GM18505 (cell line): ENCODE measurements around the gene C20orf204.

ENCODE experiments used
- ATAC-seq: cut with Tn5 transposase; IDR thresholded peaks from one replicate; pipeline ENCODE4 v1.9.1; 2021; ENCODE audit not compliant: unreplicated experiment
- POLR2A ChIP-seq: IDR thresholded peaks from 4 replicates; pipeline ENCODE4 v1.6.1; 2011; ENCODE audit warnings: borderline replicate concordance; ENCODE audit not compliant: insufficient read depth, insufficient read length; ENCODE audit errors: extremely low read depth

Gene C20orf204

DNA sequence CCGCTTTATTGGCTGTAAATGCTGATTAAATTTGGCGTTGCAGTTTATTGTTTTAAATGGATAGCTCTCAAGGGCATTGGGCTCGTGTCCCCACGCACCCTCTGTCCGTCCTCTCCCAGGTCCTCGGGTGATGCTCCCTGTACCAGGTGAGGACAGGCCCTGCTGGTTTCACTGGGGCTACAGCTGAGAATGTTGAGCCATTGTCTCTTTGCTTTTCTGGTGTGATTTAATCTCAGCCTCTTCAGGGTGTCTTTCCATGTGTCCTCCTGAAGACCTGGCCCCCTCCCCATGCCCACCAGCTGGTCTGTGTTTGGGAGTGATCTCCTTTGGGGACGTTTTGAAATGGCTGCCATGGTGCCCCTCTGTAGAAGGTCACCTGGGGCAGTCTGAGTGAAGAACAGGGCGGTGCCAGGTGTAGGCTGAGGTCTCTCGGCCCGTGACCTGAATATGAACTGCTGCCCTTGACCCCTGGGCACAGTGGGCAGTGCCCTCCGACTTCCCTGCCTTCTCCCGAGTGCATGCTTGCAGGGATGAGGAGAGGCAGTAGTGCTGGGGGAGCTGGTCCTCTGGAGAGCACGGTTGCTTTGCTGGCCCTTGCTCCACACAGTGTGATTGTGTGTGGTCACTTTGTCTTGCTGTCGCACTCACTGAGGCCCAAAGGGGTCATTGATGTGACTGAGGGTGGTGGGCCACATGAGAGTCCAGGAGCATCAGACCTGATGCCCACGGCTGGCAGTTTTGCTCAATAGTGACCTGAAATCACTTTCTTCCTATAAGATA is 12.4 kb upstream of the C20orf204 start:
- no peak for TF ChIP-seq POLR2A
- no peak for ATAC-seq

DNA sequence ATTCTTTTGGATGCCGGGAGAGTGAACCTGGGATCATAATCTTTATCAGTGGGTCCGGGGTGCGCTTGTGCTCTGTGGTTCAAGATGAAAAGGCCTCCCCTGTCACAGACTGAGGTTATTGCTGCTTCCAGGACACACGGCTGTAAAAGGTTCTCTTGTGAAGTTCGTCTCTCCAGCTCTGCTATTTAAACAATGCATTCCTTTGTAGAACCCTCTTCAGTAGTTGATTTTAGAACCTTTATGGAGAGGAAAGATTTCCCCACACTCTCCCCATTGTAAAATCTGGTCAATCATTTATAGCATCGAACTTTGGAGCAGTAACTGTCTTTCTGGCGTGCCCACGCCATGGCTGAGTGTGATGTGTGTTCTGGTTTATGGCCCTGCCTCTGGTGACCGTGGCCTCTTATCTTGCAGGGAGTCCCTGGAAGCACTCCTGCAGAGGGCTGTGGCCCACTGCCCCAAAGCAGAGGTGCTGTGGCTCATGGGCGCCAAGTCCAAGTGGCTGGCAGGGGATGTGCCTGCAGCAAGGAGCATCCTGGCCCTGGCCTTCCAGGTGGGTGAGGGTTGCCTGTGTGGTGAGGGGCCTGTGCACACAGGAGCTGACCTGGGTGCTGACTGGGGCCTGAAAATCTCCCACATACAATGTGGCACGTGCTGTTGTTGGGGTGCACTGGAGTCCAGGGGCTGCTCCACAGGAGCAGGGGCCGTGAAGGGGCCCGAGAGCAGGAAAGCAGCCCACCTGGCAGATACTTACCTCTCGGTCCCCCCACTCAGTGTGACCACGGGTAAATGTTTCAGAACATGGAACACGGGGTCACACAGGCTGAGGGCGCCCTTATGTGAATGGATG is 11.6 kb upstream of the C20orf204 start:
- TF ChIP-seq POLR2A, result no peak
- ATAC-seq, result no peak

DNA sequence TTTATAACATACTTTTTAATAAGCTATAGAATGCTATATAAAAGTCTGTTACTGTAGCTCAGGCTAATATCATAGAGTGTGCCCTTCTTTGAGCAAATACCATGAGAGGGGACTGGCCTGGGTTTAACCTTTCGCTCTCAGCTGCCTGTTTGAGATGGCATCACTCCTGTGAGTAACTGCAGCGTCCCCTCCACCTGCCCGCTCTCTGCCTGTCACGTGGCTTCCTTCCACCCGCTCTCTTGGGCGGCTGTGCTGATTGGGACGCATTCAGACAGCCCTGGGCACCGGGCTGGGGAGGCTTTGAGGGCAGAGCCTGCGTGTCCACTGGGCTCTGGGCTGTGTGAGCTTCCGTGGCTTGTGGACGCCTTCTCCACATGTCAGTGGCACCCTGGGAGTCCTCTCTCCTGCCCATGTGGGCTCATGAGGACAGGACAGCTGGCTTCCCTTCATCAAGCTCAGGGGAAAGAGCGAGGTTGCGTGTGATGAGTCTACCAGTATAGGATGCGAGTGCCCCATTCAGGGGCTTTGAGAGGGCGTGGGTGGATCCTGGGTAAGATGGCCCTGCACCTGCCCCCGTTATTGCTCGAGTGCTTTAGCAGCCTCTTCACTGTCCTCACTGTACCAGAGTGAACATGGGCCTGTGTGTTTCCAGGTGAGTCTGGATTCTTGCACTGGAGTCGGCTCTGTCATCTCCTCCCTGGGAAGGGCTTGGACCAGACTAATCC is 10.7 kb upstream of the C20orf204 start:
- no peak for TF ChIP-seq POLR2A
- ATAC-seq, result no peak

DNA sequence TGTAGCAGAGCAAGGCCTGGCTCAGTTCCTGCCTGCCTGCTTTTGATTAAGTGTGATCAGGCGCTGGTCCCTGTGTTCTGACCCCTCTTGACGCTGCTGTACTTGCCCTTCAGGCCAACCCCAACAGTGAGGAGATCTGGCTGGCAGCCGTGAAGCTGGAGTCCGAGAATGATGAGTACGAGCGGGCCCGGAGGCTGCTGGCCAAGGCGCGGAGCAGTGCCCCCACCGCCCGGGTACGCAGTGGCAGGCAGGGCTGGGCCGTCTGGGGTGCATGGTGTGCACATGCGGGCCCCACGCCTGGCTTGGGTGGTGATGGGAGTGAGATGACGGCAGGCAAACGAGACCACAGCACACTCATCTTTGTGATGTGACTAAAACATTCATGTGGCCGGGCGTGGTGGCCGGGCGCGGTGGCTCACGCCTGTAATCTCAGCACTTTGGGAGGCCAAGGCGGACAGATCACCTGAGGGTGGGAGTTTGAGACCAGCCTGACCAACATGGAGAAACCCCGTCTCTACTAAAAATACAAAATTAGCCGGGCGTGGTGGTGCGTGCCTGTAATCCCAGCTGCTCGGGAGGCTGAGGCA is 10.1 kb upstream of the C20orf204 start:
- no peak for ATAC-seq
- TF ChIP-seq POLR2A, result no peak

DNA sequence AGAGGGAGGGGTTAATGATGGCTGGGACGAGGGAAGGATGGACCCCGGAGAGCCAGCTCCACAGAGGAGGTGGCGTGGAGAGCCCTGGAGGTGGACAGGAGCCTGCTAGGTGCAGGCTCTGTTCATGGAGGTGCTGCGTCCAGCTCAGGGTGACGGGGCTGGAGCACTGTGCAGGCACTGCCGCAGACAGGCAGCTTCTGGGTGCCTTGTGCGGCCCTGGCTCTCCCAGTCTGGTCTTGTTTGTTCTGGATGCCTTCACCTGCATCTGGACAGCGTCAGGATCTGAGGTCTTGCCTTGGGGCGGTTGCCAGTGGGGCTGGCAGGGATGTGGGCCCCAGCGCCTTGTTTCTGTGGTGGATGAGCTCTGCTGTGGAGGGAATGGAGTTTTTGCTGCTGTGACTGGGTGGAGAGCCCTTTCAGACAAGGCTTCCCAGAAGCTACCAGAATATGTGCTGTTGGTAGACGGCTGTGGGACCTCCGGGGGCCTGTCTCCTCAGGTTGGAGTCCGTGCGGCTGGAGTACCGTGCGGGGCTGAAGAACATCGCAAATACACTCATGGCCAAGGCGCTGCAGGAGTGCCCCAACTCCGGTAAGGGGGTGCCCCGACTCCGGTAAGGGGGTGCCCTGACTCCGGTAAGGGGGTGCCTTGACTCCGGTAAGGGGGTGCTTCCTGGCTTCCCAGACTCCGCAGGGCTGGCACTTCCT is 7.8 kb upstream of the C20orf204 start:
- TF ChIP-seq POLR2A, result no peak
- no peak for ATAC-seq

DNA sequence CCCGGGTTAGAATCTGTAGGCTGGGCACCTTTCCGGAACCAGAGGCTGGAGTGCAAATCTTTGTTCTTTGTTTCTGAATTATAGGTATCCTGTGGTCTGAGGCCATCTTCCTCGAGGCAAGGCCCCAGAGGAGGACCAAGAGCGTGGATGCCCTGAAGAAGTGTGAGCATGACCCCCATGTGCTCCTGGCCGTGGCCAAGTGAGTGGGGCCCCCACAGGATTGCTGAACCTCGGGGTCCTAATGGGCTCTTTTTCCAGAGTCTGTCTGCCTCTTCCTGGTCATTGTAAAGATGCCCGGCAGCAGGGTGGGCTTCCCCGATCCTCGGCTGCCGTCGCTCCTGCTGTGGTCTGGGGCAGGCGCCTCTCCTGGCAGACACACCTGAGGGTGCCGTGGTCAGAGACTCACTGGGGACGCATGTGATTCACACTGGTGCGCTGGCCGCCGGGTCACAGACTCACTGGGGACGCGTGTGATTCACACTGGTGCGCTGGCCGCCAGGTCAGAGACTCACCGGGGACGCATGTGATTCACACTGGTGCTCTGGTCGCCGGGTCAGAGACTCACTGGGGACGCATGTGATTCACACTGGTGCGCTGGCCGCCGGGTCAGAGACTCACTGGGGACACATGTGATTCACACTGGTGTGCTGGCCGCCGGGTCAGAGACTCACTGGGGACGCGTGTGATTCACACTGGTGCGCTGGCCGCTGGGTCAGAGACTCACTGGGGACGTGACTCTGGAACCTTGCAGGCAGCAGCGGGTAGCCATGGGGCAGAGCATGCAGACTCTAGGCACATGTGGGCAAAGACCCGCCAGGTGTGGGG is 6.5 kb upstream of the C20orf204 start:
- TF ChIP-seq POLR2A, result no peak
- ATAC-seq, result no peak

DNA sequence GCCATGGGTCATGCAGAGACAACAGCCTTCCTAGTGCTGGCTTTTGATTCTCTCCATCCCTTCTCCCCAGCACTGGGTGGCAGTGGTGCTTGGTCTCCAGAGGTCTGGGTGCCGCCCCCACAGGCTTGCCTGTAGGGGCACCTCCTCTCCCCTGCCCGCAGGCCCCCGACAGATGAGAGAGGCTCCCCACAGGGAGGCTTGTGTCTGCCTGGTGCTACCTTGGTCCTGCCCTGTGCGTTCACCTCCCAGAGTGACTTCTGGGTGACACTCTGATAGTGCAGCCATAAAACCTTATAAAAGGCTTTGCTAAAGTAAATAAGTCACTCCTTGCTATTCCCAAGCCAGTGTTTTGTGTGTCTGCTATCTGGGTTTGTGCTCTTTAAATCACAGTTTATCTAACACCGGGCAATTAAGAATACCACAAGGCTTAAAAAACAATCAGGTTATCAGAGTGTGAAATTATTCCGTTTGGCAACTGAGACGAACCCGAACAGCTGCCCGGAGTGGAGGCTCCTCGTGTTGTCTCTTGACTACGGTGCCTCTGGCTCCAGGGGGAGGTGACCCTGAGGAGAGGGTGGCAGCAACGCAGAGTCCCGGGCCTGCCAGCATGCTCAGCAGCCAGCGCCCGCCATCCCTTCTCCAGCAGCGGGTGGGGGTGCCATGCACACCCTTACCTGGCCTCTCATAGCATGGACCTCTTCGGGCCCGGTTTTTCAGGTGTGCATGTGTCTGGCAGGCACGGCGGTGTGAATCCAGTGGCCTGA is 5.4 kb upstream of the C20orf204 start:
- ATAC-seq, result no peak
- no peak for TF ChIP-seq POLR2A

DNA sequence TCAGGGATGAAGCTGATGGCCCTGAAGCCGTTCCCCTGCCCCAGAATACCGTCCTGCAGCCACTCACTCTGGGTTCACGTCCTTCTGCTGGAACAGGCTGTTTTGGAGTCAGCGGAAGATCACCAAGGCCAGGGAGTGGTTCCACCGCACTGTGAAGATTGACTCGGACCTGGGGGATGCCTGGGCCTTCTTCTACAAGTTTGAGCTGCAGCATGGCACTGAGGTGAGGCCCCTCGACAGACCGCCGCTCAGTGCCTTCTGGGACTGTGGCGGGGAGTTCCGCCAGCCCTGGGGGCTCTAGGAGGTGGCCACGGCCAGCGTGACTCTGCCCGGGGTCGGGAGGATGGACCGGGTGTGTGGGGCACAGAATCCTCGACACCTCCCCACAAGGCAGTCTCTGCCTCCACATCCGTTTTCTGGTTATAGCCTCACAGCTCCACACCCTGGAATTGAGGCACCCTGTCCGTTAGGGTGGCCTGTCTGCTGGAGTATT is 4.1 kb upstream of the C20orf204 start:
- no peak for TF ChIP-seq POLR2A
- no peak for ATAC-seq

DNA sequence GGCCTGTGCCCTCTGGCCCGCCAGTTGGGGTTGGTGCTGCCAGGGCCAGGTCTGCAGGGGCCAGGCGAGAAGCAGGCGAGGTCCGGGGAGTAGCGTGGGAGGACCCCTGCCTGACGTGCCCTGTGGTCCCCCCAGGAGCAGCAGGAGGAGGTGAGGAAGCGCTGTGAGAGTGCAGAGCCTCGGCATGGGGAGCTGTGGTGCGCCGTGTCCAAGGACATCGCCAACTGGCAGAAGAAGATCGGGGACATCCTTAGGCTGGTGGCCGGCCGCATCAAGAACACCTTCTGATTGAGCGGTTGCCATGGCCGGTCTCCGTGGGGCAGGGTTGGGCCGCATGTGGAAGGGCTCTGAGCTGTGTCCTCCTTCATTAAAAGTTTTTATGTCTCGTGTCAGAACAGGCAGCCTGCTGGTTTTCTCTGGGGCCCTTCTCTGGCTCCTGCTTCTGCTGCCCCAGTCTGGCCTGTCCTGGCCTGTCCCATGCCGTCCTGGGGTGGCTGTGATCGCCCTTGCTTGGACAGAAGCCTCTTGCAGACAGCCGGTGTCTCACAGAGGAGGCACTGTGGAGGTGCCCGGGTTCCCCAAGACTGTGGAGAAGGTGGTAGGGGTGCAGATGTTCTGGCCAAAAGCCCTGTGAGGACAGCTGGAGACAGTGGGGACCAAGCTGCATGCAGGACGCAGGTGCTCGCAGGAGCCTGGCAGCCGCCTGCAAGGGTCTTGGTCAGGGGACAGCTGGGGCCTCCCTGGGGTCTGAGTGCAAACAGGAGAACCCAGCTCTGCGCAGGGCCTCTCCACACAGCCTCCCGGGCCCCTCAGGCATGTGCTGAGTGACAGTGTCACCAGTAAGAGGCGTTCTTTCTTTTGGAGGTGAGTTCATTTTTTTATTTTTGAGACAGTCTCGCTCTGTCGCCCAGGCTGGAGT is 3.0 kb upstream of the C20orf204 start:
- TF ChIP-seq POLR2A, result no peak
- ATAC-seq, result no peak

DNA sequence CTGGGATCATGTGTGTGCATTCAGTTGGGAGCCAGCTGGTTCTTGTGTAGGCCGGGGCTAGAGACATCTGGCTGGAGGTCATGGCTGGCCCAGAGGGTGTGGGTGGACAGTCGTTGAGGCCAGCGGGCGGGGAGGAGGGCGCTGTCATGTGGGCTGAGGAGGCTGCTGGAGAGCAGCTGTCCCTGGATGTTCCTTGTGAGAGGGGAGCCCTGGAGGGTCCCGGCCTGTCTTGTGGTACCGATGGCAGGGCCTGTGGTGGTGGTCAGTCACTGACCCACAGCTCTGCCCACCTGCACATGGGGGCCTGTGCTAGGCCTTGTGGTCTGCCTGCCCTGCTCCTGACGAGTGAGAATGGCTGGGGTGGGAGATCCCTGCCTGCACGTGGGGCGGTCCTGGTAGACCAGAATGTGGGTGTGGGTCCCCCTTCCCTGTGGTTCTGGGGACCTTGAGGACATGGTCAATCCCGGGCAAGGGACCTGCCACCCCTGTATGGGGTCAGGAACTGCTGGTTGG is 1.9 kb upstream of the C20orf204 start:
- no peak for ATAC-seq
- TF ChIP-seq POLR2A, result no peak
